CD4-positive, CD25-positive, alpha-beta regulatory T cell (primary cell): ENCODE data around the gene NOX3. TPM values are rescaled to one million over a fixed set of nuclear protein-coding genes. Genes with fewer than 3 reads are reported as not detected.

Source experiments
- ATAC-seq, 2 donors: fragments of 150-1000 bp; cut with Tn5 transposase; one replicate each; pipeline ENCODE4 v1.10.0; 2021; ENCODE audit warnings: low read depth in 2 of 2, moderate number of reproducible peaks in 2 of 2, moderate library complexity in 1 of 2
- DNase-seq, 3 donors: peaks; one replicate each; pipeline versions ENCODE4 v3.0.0 to v3.0.0-alpha.2; 2012 to 2022; ENCODE audit warnings: mixed read lengths in 1 of 3
- H3K27ac ChIP-seq: one replicate; pipeline ENCODE4 v1.7.0; 2013; ENCODE audit warnings: mild to moderate bottlenecking, low read length; ENCODE audit not compliant: insufficient read depth, poor library complexity, severe bottlenecking
- H3K27me3 ChIP-seq: one replicate; pipeline ENCODE4 v1.7.0; 2013; ENCODE audit warnings: low read length; ENCODE audit not compliant: control insufficient read depth, insufficient read depth
- H3K36me3 ChIP-seq: one replicate; pipeline ENCODE4 v1.7.0; 2013; ENCODE audit warnings: mild to moderate bottlenecking, low read length, moderate library complexity; ENCODE audit not compliant: control insufficient read depth, insufficient read depth
- H3K4me1 ChIP-seq: 2 replicates; pipeline ENCODE4 v1.7.0; 2013; ENCODE audit warnings: mild to moderate bottlenecking, low read length; ENCODE audit not compliant: insufficient read depth, control insufficient read depth, poor library complexity, severe bottlenecking
- H3K4me3 ChIP-seq: one replicate; pipeline ENCODE4 v1.7.0; 2013; ENCODE audit warnings: low read depth, mild to moderate bottlenecking, low read length, moderate library complexity
- H3K9me3 ChIP-seq, 2 experiments: 1 replicate in 1 of 2; 2 replicates in 1 of 2; pipeline ENCODE4 v1.7.0; 2013; ENCODE audit warnings: low read length in 2 of 2, mild to moderate bottlenecking in 1 of 2, moderate library complexity in 1 of 2; ENCODE audit not compliant: control insufficient read depth in 2 of 2
- H3K27ac Mint-ChIP-seq, 3 donors: one replicate each; pipeline ENCODE4 v1.8.0; 2020 to 2022; ENCODE audit warnings: mild to moderate bottlenecking in 3 of 3, mixed read lengths in 3 of 3, moderate library complexity in 2 of 3
- H3K27me3 Mint-ChIP-seq: one replicate; pipeline ENCODE4 v1.8.0; 2022; ENCODE audit warnings: mild to moderate bottlenecking, mixed read lengths
- H3K36me3 Mint-ChIP-seq: one replicate; pipeline ENCODE4 v1.8.0; 2020; ENCODE audit warnings: mixed read lengths
- H3K4me1 Mint-ChIP-seq, 4 donors: one replicate each; pipeline ENCODE4 v1.8.0; 2020 to 2022; ENCODE audit warnings: mixed read lengths in 4 of 4, mild to moderate bottlenecking in 1 of 4
- H3K4me3 Mint-ChIP-seq, 4 donors: one replicate each; pipeline ENCODE4 v1.8.0; 2020 to 2022; ENCODE audit warnings: mild to moderate bottlenecking in 4 of 4, mixed read lengths in 4 of 4, moderate library complexity in 3 of 4
- H3K9me3 Mint-ChIP-seq, 7 donors: one replicate each; pipeline ENCODE4 v1.8.0; 2020 to 2022; ENCODE audit warnings: mixed read lengths in 7 of 7, mild to moderate bottlenecking in 3 of 7, moderate library complexity in 2 of 7
- polyA plus RNA-seq, 4 donors: library from polyadenylated mRNA; unstranded; fragments of 300-500 nt; fragmentation: Illumina TruSeq; gene quantifications; one replicate each; pipeline ENCODE4 v1.2.3, GENCODE V29; 2021
- total RNA-seq: library from RNA; stranded (reverse); gene quantifications from one replicate; pipeline ENCODE4 v1.2.3, GENCODE V29; 2022

Gene NOX3
- total and polyA plus RNA-seq, 5 donors from 2014 or later: not detected

DNA sequence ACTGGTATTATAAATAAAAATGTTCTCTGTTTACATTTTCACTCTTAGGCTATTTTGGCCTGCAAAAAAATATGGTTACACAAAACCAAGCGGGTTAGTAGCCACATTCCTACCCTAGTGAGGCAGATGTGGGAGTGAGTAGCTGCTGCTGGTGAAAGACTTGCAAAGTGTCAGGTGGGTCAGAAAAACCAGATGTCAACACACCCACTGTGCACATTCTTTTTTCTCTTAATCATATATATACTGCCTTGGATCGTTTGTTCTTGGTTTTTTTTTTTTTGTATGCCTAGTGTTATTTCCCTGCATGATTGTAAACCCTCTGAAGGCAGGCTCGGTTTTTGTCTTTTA, 73.3 kb downstream of the NOX3 start:
- no peaks in the 10 kb centered on the region for H3K36me3 ChIP-seq
- peaks cover 0 to 5% (median 0%) of the 10 kb centered on the region in 4 donors for H3K4me1 Mint-ChIP-seq
- no peaks in the 10 kb centered on the region for H3K36me3 Mint-ChIP-seq
- no peak for DNase-seq
- H3K27me3 ChIP-seq: no peaks in the 10 kb centered on the region
- H3K9me3 Mint-ChIP-seq: peaks cover 0 to 2% (median 0%) of the 10 kb centered on the region in 7 donors
- ATAC-seq: no peak
- H3K4me3 Mint-ChIP-seq: no peak overlapping the region
- peaks cover 12% of the 10 kb centered on the region for H3K27me3 Mint-ChIP-seq
- H3K27ac ChIP-seq: no peak overlapping the region
- no peaks in the 10 kb centered on the region for H3K4me1 ChIP-seq
- no peaks in the 10 kb centered on the region for H3K9me3 ChIP-seq
- H3K27ac Mint-ChIP-seq: no peak overlapping the region
- H3K4me3 ChIP-seq: no peak overlapping the region

GRCh38 chr6:155381673-155382337, 73.8 kb downstream of the NOX3 start:
- no peak overlapping the region for H3K4me3 ChIP-seq
- no peaks in the 10 kb centered on the region for H3K27me3 ChIP-seq
- H3K4me1 ChIP-seq: no peaks in the 10 kb centered on the region
- ATAC-seq (no peak), DNase-seq (no peak)
- no peak overlapping the region for H3K4me3 Mint-ChIP-seq
- H3K36me3 Mint-ChIP-seq: no peaks in the 10 kb centered on the region
- no peak overlapping the region for H3K27ac ChIP-seq
- peaks cover 0 to 5% (median 0%) of the 10 kb centered on the region in 4 donors for H3K4me1 Mint-ChIP-seq
- H3K27ac Mint-ChIP-seq: no peak overlapping the region
- H3K9me3 Mint-ChIP-seq: peaks cover 0 to 2% (median 0%) of the 10 kb centered on the region in 7 donors
- H3K9me3 ChIP-seq: no peaks in the 10 kb centered on the region
- H3K36me3 ChIP-seq: no peaks in the 10 kb centered on the region
- H3K27me3 Mint-ChIP-seq: peaks cover 12% of the 10 kb centered on the region

- H3K27ac ChIP-seq: no peak overlapping the region
- H3K27ac Mint-ChIP-seq: no peak overlapping the region
- no peak for ATAC-seq
- H3K9me3 Mint-ChIP-seq: no peaks in the 10 kb centered on the region
- H3K4me3 Mint-ChIP-seq: no peak overlapping the region
- H3K4me1 Mint-ChIP-seq: peaks cover 0 to 5% (median 0%) of the 10 kb centered on the region in 4 donors
- peaks cover 11% of the 10 kb centered on the region for H3K27me3 Mint-ChIP-seq
- H3K4me3 ChIP-seq: no peak overlapping the region
- H3K36me3 ChIP-seq: no peaks in the 10 kb centered on the region
- no peaks in the 10 kb centered on the region for H3K27me3 ChIP-seq
- no peaks in the 10 kb centered on the region for H3K36me3 Mint-ChIP-seq
- no peaks in the 10 kb centered on the region for H3K4me1 ChIP-seq
- DNase-seq: no peak
- H3K9me3 ChIP-seq: no peaks in the 10 kb centered on the region
Measured at GRCh38 chr6:155380666-155381332, 74.8 kb downstream of the NOX3 start.

- Mint-ChIP-seq H3K27ac (no peak overlapping the region), H3K4me1 (peaks cover 0 to 5% (median 0%) of the 10 kb centered on the region in 4 donors), H3K9me3 (no peaks in the 10 kb centered on the region), H3K36me3 (no peaks in the 10 kb centered on the region), H3K4me3 (no peak overlapping the region), H3K27me3 (peaks cover 7% of the 10 kb centered on the region)
- no peak overlapping the region for H3K4me3 ChIP-seq
- no peaks in the 10 kb centered on the region for H3K4me1 ChIP-seq
- no peak for ATAC-seq
- no peaks in the 10 kb centered on the region for H3K27me3 ChIP-seq
- no peaks in the 10 kb centered on the region for H3K36me3 ChIP-seq
- no peak overlapping the region for H3K27ac ChIP-seq
- H3K9me3 ChIP-seq: no peaks in the 10 kb centered on the region
- no peak for DNase-seq
Measured at GRCh38 chr6:155378724-155379123, 76.9 kb downstream of the NOX3 start.

DNA sequence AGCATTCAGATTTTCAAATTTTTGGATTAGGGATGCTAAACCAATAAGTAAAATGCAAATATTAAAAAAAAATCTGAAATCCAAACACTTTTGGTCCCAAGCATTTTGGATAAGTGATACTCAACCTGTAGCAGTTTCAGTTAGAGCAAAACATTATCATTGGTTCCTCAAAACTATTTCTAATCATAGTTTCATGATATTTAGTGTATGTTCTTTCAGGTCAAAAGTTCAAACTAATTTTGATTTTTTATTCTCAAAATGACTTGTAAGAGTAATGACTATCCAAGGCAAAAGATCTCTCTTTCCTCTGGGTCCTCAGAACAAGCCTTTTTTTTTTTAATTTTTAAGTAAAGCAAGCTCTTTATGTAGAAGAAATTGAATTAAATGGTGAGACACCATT, 77.4 kb downstream of the NOX3 start:
- H3K4me3 ChIP-seq: no peak overlapping the region
- peaks cover 0 to 5% (median 0%) of the 10 kb centered on the region in 4 donors for H3K4me1 Mint-ChIP-seq
- no peaks in the 10 kb centered on the region for H3K36me3 Mint-ChIP-seq
- no peak overlapping the region for H3K4me3 Mint-ChIP-seq
- H3K27ac ChIP-seq: no peak overlapping the region
- H3K9me3 ChIP-seq: no peaks in the 10 kb centered on the region
- no peak overlapping the region for H3K27ac Mint-ChIP-seq
- H3K36me3 ChIP-seq: no peaks in the 10 kb centered on the region
- H3K27me3 Mint-ChIP-seq: peaks cover 8% of the 10 kb centered on the region
- H3K27me3 ChIP-seq: no peaks in the 10 kb centered on the region
- no peaks in the 10 kb centered on the region for H3K9me3 Mint-ChIP-seq
- H3K4me1 ChIP-seq: no peaks in the 10 kb centered on the region
- no peak for ATAC-seq
- DNase-seq: no peak

DNA sequence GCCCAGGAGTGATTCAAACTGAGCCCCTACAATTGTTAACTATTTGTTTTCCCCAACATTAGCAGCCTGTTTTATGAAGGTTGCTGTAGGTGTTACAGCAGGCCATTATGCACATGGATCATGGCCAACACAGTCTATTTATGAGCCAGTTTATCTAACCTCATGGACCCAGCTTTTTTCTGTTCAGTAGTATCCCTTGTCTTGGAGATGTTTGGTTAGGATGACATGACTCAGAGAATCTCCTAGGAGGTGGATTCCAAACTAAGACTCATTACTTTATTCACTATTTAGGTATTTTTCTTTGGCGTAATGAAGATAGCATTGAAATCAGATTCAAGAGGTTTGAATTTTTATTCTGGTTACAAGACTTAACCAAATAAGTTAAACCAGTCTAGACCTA, 78.6 kb downstream of the NOX3 start:
- ATAC-seq (no peak), DNase-seq (no peak)
- Histone ChIP-seq H3K4me3 (no peak overlapping the region), H3K27ac (no peak overlapping the region), H3K27me3 (peaks cover 3% of the 10 kb centered on the region), H3K9me3 (no peaks in the 10 kb centered on the region), H3K4me1 (no peaks in the 10 kb centered on the region), H3K36me3 (no peaks in the 10 kb centered on the region)
- H3K4me3 Mint-ChIP-seq: no peak overlapping the region
- no peaks in the 10 kb centered on the region for H3K9me3 Mint-ChIP-seq
- peaks cover 10% of the 10 kb centered on the region for H3K27me3 Mint-ChIP-seq
- no peaks in the 10 kb centered on the region for H3K36me3 Mint-ChIP-seq
- H3K27ac Mint-ChIP-seq: no peak overlapping the region
- H3K4me1 Mint-ChIP-seq: peaks cover 0 to 5% (median 0%) of the 10 kb centered on the region in 4 donors

DNA sequence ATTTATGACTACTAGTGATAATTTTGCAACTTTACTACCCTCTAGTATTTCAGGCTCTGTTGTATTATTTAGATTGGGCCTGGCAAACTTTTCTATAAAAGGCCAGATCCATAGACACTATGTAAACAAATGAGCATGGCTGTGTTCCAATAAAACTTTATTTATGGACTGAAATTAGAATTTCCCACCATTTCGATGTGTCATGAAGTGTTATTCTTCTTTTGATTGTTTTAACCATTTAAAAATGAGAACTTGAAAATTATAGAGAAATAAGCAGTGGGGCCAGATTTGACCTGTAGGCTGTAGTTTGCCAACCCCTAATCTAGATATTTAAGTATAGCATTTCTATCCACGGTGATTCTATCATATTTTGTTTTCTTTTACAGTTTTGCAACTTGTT, 79.8 kb downstream of the NOX3 start:
- no peaks in the 10 kb centered on the region for H3K9me3 Mint-ChIP-seq
- ATAC-seq: no peak
- no peaks in the 10 kb centered on the region for H3K36me3 ChIP-seq
- H3K4me3 ChIP-seq: no peak overlapping the region
- H3K4me1 ChIP-seq: no peaks in the 10 kb centered on the region
- no peak overlapping the region for H3K27ac Mint-ChIP-seq
- H3K4me1 Mint-ChIP-seq: no peaks in the 10 kb centered on the region
- H3K36me3 Mint-ChIP-seq: no peaks in the 10 kb centered on the region
- H3K27me3 Mint-ChIP-seq: peaks cover 8% of the 10 kb centered on the region
- no peak overlapping the region for H3K4me3 Mint-ChIP-seq
- no peak overlapping the region for H3K27ac ChIP-seq
- peaks cover 4% of the 10 kb centered on the region for H3K27me3 ChIP-seq
- DNase-seq: no peak
- H3K9me3 ChIP-seq: no peaks in the 10 kb centered on the region

DNA sequence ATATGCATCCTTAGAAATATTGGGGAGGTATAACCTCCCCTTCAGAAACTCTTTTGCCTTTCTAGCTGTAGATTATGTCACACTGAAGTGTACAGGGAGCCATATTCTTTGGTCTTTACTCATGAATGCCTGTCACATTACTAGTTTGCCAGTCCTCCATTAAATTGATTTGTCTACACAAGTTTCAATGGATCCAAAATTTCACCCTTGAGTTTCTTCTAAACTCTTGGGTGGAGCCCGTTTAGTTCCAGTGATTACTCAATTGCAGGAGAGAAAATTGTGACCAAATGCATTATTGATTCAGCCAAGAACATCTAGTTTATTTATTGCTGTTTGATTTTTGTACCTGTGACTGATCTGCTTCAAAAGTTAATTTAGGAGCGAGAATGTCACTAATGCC, 81.0 kb downstream of the NOX3 start:
- no peaks in the 10 kb centered on the region for H3K36me3 ChIP-seq
- DNase-seq (no peak), ATAC-seq (no peak)
- H3K27ac ChIP-seq: no peak overlapping the region
- Mint-ChIP-seq H3K27me3 (peaks cover 16% of the 10 kb centered on the region), H3K9me3 (no peaks in the 10 kb centered on the region), H3K4me1 (no peaks in the 10 kb centered on the region), H3K4me3 (no peak overlapping the region), H3K27ac (no peak overlapping the region), H3K36me3 (no peaks in the 10 kb centered on the region)
- no peaks in the 10 kb centered on the region for H3K9me3 ChIP-seq
- peaks cover 4% of the 10 kb centered on the region for H3K27me3 ChIP-seq
- H3K4me1 ChIP-seq: no peaks in the 10 kb centered on the region
- no peak overlapping the region for H3K4me3 ChIP-seq
